HepG2 (cell line): ENCODE data around the gene THRAP3. TPM values are rescaled to one million over a fixed set of nuclear protein-coding genes. Genes with fewer than 3 reads are reported as not detected.

Experiments
- BCL3 ChIP-seq: sonication (generic); formaldehyde crosslinking; IDR thresholded peaks from 2 replicates; pipeline ENCODE4 v1.5.1; 2020; ENCODE audit warnings: mild to moderate bottlenecking, missing genetic modification reagents, moderate library complexity
- BCL6 ChIP-seq: IDR thresholded peaks from 2 replicates; pipeline ENCODE4 v1.6.1; 2016; ENCODE audit warnings: missing genetic modification reagents, missing compliant biosample characterization
- DNMT3B ChIP-seq: conservative IDR thresholded peaks from 2 replicates; pipeline ENCODE4 v1.6.1; 2016; ENCODE audit warnings: missing biosample characterization, control low read depth
- E2F5 ChIP-seq: sonication (generic); formaldehyde crosslinking; conservative IDR thresholded peaks from 2 replicates; pipeline ENCODE4 v1.4.0; 2020; ENCODE audit warnings: missing genetic modification reagents
- EED ChIP-seq: sonication (generic); formaldehyde crosslinking; IDR thresholded peaks from 2 replicates; pipeline ENCODE4 v1.5.0; 2020; ENCODE audit warnings: mild to moderate bottlenecking, missing genetic modification reagents
- FOXO4 ChIP-seq: sonication (generic); formaldehyde crosslinking; conservative IDR thresholded peaks from 2 replicates; pipeline ENCODE4 v1.8.1; 2023; ENCODE audit warnings: missing genetic modification reagents
- HMGXB4 ChIP-seq, 2 experiments: sonication (generic) in 1 of 2; formaldehyde crosslinking in 1 of 2; IDR thresholded peaks; 2 replicates each; pipeline versions ENCODE4 v1.4.0 to v1.6.1; 2018 to 2020; ENCODE audit warnings: missing genetic modification reagents in 2 of 2, borderline replicate concordance in 1 of 2, low read depth in 1 of 2, mild to moderate bottlenecking in 1 of 2, missing biosample characterization in 1 of 2
- KDM5B ChIP-seq: sonication (generic); formaldehyde crosslinking; IDR thresholded peaks from 2 replicates; pipeline ENCODE4 v1.4.0; 2020; ENCODE audit warnings: missing genetic modification reagents, mild to moderate bottlenecking, borderline replicate concordance
- NFIC ChIP-seq: IDR thresholded peaks from 2 replicates; pipeline ENCODE4 v1.6.1; 2012; ENCODE audit warnings: mild to moderate bottlenecking, low read length, inconsistent platforms
- PLSCR1 ChIP-seq: sonication (generic); formaldehyde crosslinking; IDR thresholded peaks from 2 replicates; pipeline ENCODE4 v1.5.0; 2020; ENCODE audit warnings: missing genetic modification reagents, mild to moderate bottlenecking, borderline replicate concordance
- PRMT3 ChIP-seq: sonication (generic); formaldehyde crosslinking; IDR thresholded peaks from 2 replicates; pipeline ENCODE4 v1.8.1; 2022; ENCODE audit warnings: low read depth, mild to moderate bottlenecking, moderate library complexity, missing genetic modification reagents, borderline replicate concordance
- SNAI1 ChIP-seq: sonication (generic); formaldehyde crosslinking; IDR thresholded peaks from 2 replicates; pipeline ENCODE4 v1.5.0; 2020; ENCODE audit warnings: mild to moderate bottlenecking, missing genetic modification reagents, borderline replicate concordance
- SOX5 ChIP-seq: IDR thresholded peaks from 2 replicates; pipeline ENCODE4 v1.6.1; 2016; ENCODE audit warnings: borderline replicate concordance
- SOX6 ChIP-seq, 2 experiments: fragments of 450-650 bp in 1 of 2; sonication (generic) in 1 of 2; formaldehyde crosslinking in 1 of 2; IDR thresholded peaks; 2 replicates each; pipeline versions ENCODE4 v1.4.0 to v1.6.1; 2017 to 2020; ENCODE audit warnings: antibody characterized with exemption in 1 of 2, mild to moderate bottlenecking in 1 of 2, missing genetic modification reagents in 1 of 2
- SP5 ChIP-seq: IDR thresholded peaks from 2 replicates; pipeline ENCODE4 v1.6.1; 2016; ENCODE audit warnings: low read depth, borderline replicate concordance
- TCF7L2 ChIP-seq: IDR thresholded peaks from 2 replicates; pipeline ENCODE4 v1.6.1; 2011; ENCODE audit warnings: mild to moderate bottlenecking, low read depth, low read length, moderate library complexity
- TERF1 ChIP-seq: sonication (generic); formaldehyde crosslinking; IDR thresholded peaks from 2 replicates; pipeline ENCODE4 v1.8.0; 2022; ENCODE audit warnings: mild to moderate bottlenecking, missing genetic modification reagents, moderate library complexity
- TOPORS ChIP-seq: sonication (generic); formaldehyde crosslinking; IDR thresholded peaks from 2 replicates; pipeline ENCODE4 v1.8.0; 2023; ENCODE audit warnings: mild to moderate bottlenecking, missing genetic modification reagents
- U2AF2 ChIP-seq: fragments of 200-400 bp; formaldehyde crosslinking; IDR thresholded peaks from 2 replicates; pipeline ENCODE4 v1.6.1; 2017; ENCODE audit warnings: low read depth, mild to moderate bottlenecking, low read length
- ZNF468 ChIP-seq: sonication (generic); formaldehyde crosslinking; IDR thresholded peaks from 2 replicates; pipeline ENCODE4 v1.8.0; 2022; ENCODE audit warnings: mild to moderate bottlenecking, moderate library complexity, missing genetic modification reagents
- ZNF564 ChIP-seq: sonication (generic); formaldehyde crosslinking; IDR thresholded peaks from 2 replicates; pipeline ENCODE4 v1.8.1; 2023; ENCODE audit warnings: mild to moderate bottlenecking, missing genetic modification reagents
- ZNF607 ChIP-seq: sonication (generic); formaldehyde crosslinking; IDR thresholded peaks from 2 replicates; pipeline ENCODE4 v1.5.1; 2020; ENCODE audit warnings: missing genetic modification reagents, mild to moderate bottlenecking, borderline replicate concordance
- polyA plus RNA-seq, 8 experiments: library from polyadenylated mRNA; depleted of rRNA in 3 of 8; stranded (reverse) in 7 of 8; unstranded in 1 of 8; fragments of >200 nt; fragmentation: Illumina TruSeq in 4 of 8; extraction: Trizol in 4 of 8; gene quantifications; 2 replicates each; pipeline versions ENCODE4 v1.2.1 to v1.2.3, GENCODE V29; 2011 to 2016; ENCODE audit warnings: low read depth in 4 of 8, missing spikeins in 1 of 8, mixed read lengths in 1 of 8; ENCODE audit not compliant: insufficient read depth in 1 of 8
- total RNA-seq, 5 experiments: library from RNA; depleted of rRNA; stranded (reverse); fragments of >200 nt; fragmentation: Illumina TruSeq; extraction: Trizol; gene quantifications; 2 replicates each; pipeline ENCODE4 v1.2.3, GENCODE V29; 2016; ENCODE audit warnings: low read depth in 1 of 5

Gene THRAP3
- total and polyA plus RNA-seq, 2 of the 13 experiments (the other 11 are each of a cell fraction or from before 2014, with no cell fraction given), result 45.0 to 92.6 TPM

GRCh38 chr1:36306902-36307456 is 82.7 kb downstream of the THRAP3 start (continued):
- TF ChIP-seq HMGXB4 (CRISPR knock-in tag; IDR thresholded peaks at IDR 0.05; ENCODE audit: borderline replicate concordance in 1 of 2, low read depth in 1 of 2), result peak in 1 of 2 experiments; percentile 51; a peak in 3 of 4 replicates
- no peak for TF ChIP-seq DNMT3B (CRISPR knock-in tag)
- no peak for TF ChIP-seq KDM5B
- no peak for TF ChIP-seq U2AF2
- no peak for TF ChIP-seq TCF7L2
- TF ChIP-seq SOX6 (IDR thresholded peaks at IDR 0.05), result no peak
- TF ChIP-seq SOX6 (CRISPR knock-in tag; IDR thresholded peaks at IDR 0.05), result no peak
- peak; percentile 72; the same call in 1 of the 2 replicates for TF ChIP-seq SP5 (CRISPR knock-in tag)
- no peak for TF ChIP-seq PLSCR1
- TF ChIP-seq FOXO4 (CRISPR knock-in tag), result no peak
- no peak for TF ChIP-seq TOPORS (CRISPR knock-in tag)
- 0 out of 2 replicates have a peak, but pooled peaks have one; percentile 10 for TF ChIP-seq SOX5 (CRISPR knock-in tag)
- no peak for TF ChIP-seq SNAI1 (CRISPR knock-in tag)
- TF ChIP-seq EED (CRISPR knock-in tag), result peak; percentile 41; the same call in 1 of the 2 replicates
- no peak for TF ChIP-seq NFIC
- no peak for TF ChIP-seq BCL3
- peak; percentile 13; the same call in 1 of the 2 replicates for TF ChIP-seq ZNF468 (CRISPR knock-in tag)
- TF ChIP-seq PRMT3 (CRISPR knock-in tag), result no peak
- no peak for TF ChIP-seq E2F5
- no peak for TF ChIP-seq BCL6 (CRISPR knock-in tag)
- TF ChIP-seq TERF1 (CRISPR knock-in tag), result no peak
- no peak for TF ChIP-seq ZNF607 (CRISPR knock-in tag)
- TF ChIP-seq ZNF564 (CRISPR knock-in tag), result no peak
